Right ventricle myocardium superior (tissue), 1 donor: ENCODE measurements around the gene HS6ST1. TPM values are rescaled to one million over a fixed set of nuclear protein-coding genes. Genes with fewer than 3 reads are reported as not detected.

Experiments
- ATAC-seq: fragments of 200-7000 bp; cut with Tn5 transposase; one replicate; pipeline ENCODE4 v1.9.1; 2020; ENCODE audit warnings: mild to moderate bottlenecking; ENCODE audit not compliant: poor library complexity
- DNase-seq: peaks from one replicate; pipeline ENCODE4 v3.0.0-alpha.2; 2020
- intact Hi-C: fragments of 100-400 bp; cut with DNase I; formaldehyde crosslinking; loops from one replicate; pipeline ENCODE4 v1.11.2; 2022
- total RNA-seq: library from RNA; stranded (reverse); fragmentation: NEBNext Ultra II Directional; extraction: Animal tissue kit (Norgen Biotek cat#: 25700); gene quantifications from one replicate; pipeline ENCODE4 v1.2.1, GENCODE V29; 2021
- donor health status: DM: no; HTN: yes; CAD: no; lungs with severe emphysema.

Gene HS6ST1
- total RNA-seq, 1 donor from 2014 or later: 35.1 TPM

GRCh38 chr2:128291161-128291843 is 27.4 kb downstream of the HS6ST1 start:
- peak; percentile 39 for DNase-seq
- intact Hi-C loops: no loop called here
- peak; percentile 14 for ATAC-seq

GRCh38 chr2:128290356-128290755 is 28.3 kb downstream of the HS6ST1 start:
- intact Hi-C loops: no loop called here
- ATAC-seq: no peak
- DNase-seq: no peak

- DNase-seq: peak; percentile 43
- ATAC-seq: no peak
- intact Hi-C loops: no loop called here
These were observed 29.2 kb downstream of the HS6ST1 start for GRCh38 chr2:128289439-128289838.

GRCh38 chr2:128288781-128289180 is 29.9 kb downstream of the HS6ST1 start:
- ATAC-seq (no peak), DNase-seq (peak; percentile 40)
- intact Hi-C loops: no loop called here

GRCh38 chr2:128287780-128288735 is 30.6 kb downstream of the HS6ST1 start:
- intact Hi-C loops: no loop called here
- DNase-seq: peak; percentile 32
- ATAC-seq: no peak

GRCh38 chr2:128286905-128287779 is 31.5 kb downstream of the HS6ST1 start:
- DNase-seq (peak; percentile 31), ATAC-seq (no peak)
- intact Hi-C loops: no loop called here

GRCh38 chr2:128286011-128286721 is 32.5 kb downstream of the HS6ST1 start:
- peak; percentile 33 for DNase-seq
- intact Hi-C loops: no loop called here
- no peak for ATAC-seq

GRCh38 chr2:128285329-128285931 is 33.2 kb downstream of the HS6ST1 start:
- intact Hi-C loops: no loop called here
- DNase-seq: peak; percentile 36
- no peak for ATAC-seq

- ATAC-seq (no peak), DNase-seq (peak; percentile 37)
- intact Hi-C loops: no loop called here
These were observed 33.8 kb downstream of the HS6ST1 start for GRCh38 chr2:128284841-128285240.

- intact Hi-C loops: no loop called here
- no peak for ATAC-seq
- DNase-seq: peak; percentile 36
These were observed 34.6 kb downstream of the HS6ST1 start for GRCh38 chr2:128284037-128284441.

- intact Hi-C loops: no loop called here
- peak; percentile 52 for DNase-seq
- ATAC-seq: peak; percentile 40
These were observed 35.5 kb downstream of the HS6ST1 start for GRCh38 chr2:128282976-128283810.

GRCh38 chr2:128282246-128282975 is 36.3 kb downstream of the HS6ST1 start:
- peak; percentile 54 for DNase-seq
- intact Hi-C loops: no loop called here
- peak; percentile 9 for ATAC-seq

- DNase-seq (peak; percentile 53), ATAC-seq (peak; percentile 51)
These were observed 36.8 kb downstream of the HS6ST1 start for GRCh38 chr2:128281852-128282245.

GRCh38 chr2:128280901-128281321 is 37.8 kb downstream of the HS6ST1 start:
- peak; percentile 72 for DNase-seq
- ATAC-seq: peak; percentile 58
- intact Hi-C loops: no loop called here

More at GRCh38 chr2:128281852-128282245, 36.8 kb downstream of the HS6ST1 start:
- intact Hi-C loops: no loop called here

- peak; percentile 65 for DNase-seq
- intact Hi-C loops: no loop called here
- ATAC-seq: peak; percentile 26
These were observed 38.4 kb downstream of the HS6ST1 start for GRCh38 chr2:128280158-128280871.

- intact Hi-C loops: no loop called here
- no peak for DNase-seq
- ATAC-seq: no peak
These were observed 38.9 kb downstream of the HS6ST1 start for GRCh38 chr2:128279786-128280157.
